ENCODE results near the gene TIMP2. TPM values are rescaled to one million over a fixed set of nuclear protein-coding genes. Genes with fewer than 3 reads are reported as not detected.

Gene TIMP2
- total and polyA plus RNA-seq, 2 of the 8 experiments (the other 6 are each of a cell fraction or from before 2014, with no cell fraction given): 18.2 to 43.3 TPM

DNA sequence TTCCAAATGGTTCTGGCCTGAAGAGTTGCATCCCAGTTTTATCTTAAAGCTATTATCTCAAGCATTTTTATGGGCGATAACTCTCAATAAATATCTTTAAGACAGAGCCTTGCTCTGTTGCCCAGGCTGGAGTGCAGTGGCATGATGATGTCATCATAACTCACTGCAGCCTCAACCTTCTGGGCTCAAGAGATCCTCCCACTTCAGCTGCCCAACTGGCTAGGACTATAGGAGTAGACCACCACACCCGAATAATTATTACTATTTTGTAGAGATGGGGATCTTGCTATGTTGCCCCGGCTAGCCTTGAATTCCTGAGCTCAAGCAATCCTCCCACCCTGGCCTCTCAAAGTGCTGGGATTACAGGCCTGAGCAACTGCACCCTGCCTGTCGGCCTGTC, 117.0 kb downstream of the TIMP2 start:
- Histone ChIP-seq H2BK20ac (ENCODE audit: low read length) (no peak overlapping the region), H3K14ac (ENCODE audit: insufficient read length) (no peak overlapping the region), H3K79me1 (ENCODE audit: low read depth, low read length) (no peaks in the 10 kb centered on the region; the same call in 1 of the 2 replicates), H3K23ac (ENCODE audit: insufficient read length) (no peak overlapping the region), H3K27me3 (replicated peaks in 1 of 4; ENCODE audit: control insufficient read depth in 3 of 4, extremely low read depth in 1 of 4, insufficient read depth in 3 of 4, low read length in 3 of 4) (no peaks in the 10 kb centered on the region; a peak in 1 of 7 replicates), H2BK120ac (replicated peaks; ENCODE audit: low read depth, low read length) (no peak overlapping the region), H3K9me3 (ENCODE audit: insufficient read depth in 2 of 2, low read depth in 1 of 2, low read length in 1 of 2) (no peaks in the 10 kb centered on the region), H4K91ac (replicated peaks; ENCODE audit: insufficient read length, low read length) (no peak overlapping the region), H3K4me2 (ENCODE audit: insufficient read depth in 1 of 2, low read depth in 2 of 2, low read length in 2 of 2) (no peak overlapping the region), H3K9ac (replicated peaks in 1 of 4; ENCODE audit: extremely low read depth in 1 of 4, low read depth in 3 of 4, low read length in 3 of 4) (no peak overlapping the region), H2AFZ (ENCODE audit: low read length) (no peak overlapping the region), H3K27ac (ENCODE audit: low read depth, low read length) (no peak overlapping the region), H4K20me1 (replicated peaks in 1 of 2; ENCODE audit: control insufficient read depth in 1 of 2, insufficient read depth in 2 of 2, low read length in 2 of 2) (peaks cover 6 to 11% of the 10 kb centered on the region in 2 experiments), H4K8ac (ENCODE audit: extremely low read depth, insufficient read depth, low read length) (no peak overlapping the region), H2AK5ac (ENCODE audit: low read depth, low read length) (no peak overlapping the region), H3K23me2 (ENCODE audit: low read depth, low read length) (no peaks in the 10 kb centered on the region), H3K4ac (replicated peaks; ENCODE audit: insufficient read length, low read depth, low read length) (no peak overlapping the region), H2BK12ac (ENCODE audit: low read depth, low read length) (no peak overlapping the region), H4K5ac (ENCODE audit: insufficient read length, low read depth, low read length) (no peak overlapping the region), H3K18ac (ENCODE audit: extremely low read depth, low read length) (no peak overlapping the region), H3K79me2 (ENCODE audit: control insufficient read depth in 1 of 2, insufficient read depth in 2 of 2, low read length in 2 of 2) (no peaks in the 10 kb centered on the region), H3K56ac (replicated peaks; ENCODE audit: insufficient read length, low read depth, low read length) (no peak overlapping the region), H2BK5ac (ENCODE audit: low read depth, low read length) (no peak overlapping the region), H3K4me1 (replicated peaks in 1 of 4; ENCODE audit: control insufficient read depth in 3 of 4, insufficient read depth in 4 of 4, low read length in 3 of 4) (no peaks in the 10 kb centered on the region), H2BK15ac (ENCODE audit: low read length) (no peak overlapping the region), H3K36me3 (ENCODE audit: control insufficient read depth in 2 of 4, insufficient read depth in 4 of 4, low read length in 3 of 4) (peaks cover 34 to 91% (median 69%) of the 10 kb centered on the region in 4 experiments), H3K4me3 (ENCODE audit: extremely low read depth in 1 of 4, insufficient read depth in 2 of 4, low read depth in 3 of 4, low read length in 4 of 4) (no peak overlapping the region)
- no peak for FAIRE-seq
- no peak for TF ChIP-seq RFX5 (IDR thresholded peaks at IDR 0.05; ENCODE audit: borderline replicate concordance, low read depth, low read length)
- TF ChIP-seq CBX8 (IDR thresholded peaks at IDR 0.05; ENCODE audit: borderline replicate concordance, low read depth, low read length): no peak
- TF ChIP-seq JUND (IDR thresholded peaks at IDR 0.05; ENCODE audit: low read length): no peak
- TF ChIP-seq ATF3 (IDR thresholded peaks at IDR 0.05; ENCODE audit: insufficient read depth, low read depth, low read length): no peak
- no peak for TF ChIP-seq CREB1 (IDR thresholded peaks at IDR 0.05)
- no peak for TF ChIP-seq SP1 (IDR thresholded peaks at IDR 0.05; ENCODE audit: low read depth, low read length)
- TF ChIP-seq HDAC2 (IDR thresholded peaks at IDR 0.05; ENCODE audit: borderline replicate concordance in 1 of 2, low read depth in 2 of 2, low read length in 2 of 2): no peak
- DNase-seq (ENCODE audit: low read depth in 1 of 2, low spot score in 2 of 2): no peak
- WGBS, 2 experiments (ENCODE audit: extremely low coverage in 1 of 2, insufficient coverage in 1 of 2, insufficient read length in 1 of 2, insufficient replicate concordance in 2 of 2, low coverage in 1 of 2, low lambda C conversion rate in 2 of 2, missing lambda C conversion rate in 1 of 2): 88% methylated on average over 4 of the region's 4 CpGs; no CpG with 5 or more reads in 1 of the 2 experiments
- ChIA-PET CTCF (ENCODE audit: partially characterized antibody) (interaction anchor here (1.2 kb wide), 1 partner anchor 10 kb away, joined by 4 read pairs; no protein-coding TSS in a partner anchor), POLR2A (ENCODE audit: partially characterized antibody) (interaction anchor here (1.1 to 3.5 kb wide), 4 partner anchors 9 to 29 kb away, joined by 3 to 14 read pairs (median 5); no protein-coding TSS in a partner anchor)

All from H1 (cell line).